OCI-LY7 (cell line): ENCODE data around the gene LMBRD2.
"Not testable (repeated sequence)": the region's sequence is repeated elsewhere in the genome, so short reads cannot be mapped to it uniquely, and the experiment has no call there.

Experiments used
- CTCF ChIP-seq: fragments of 200-600 bp; sonication (generic); conservative IDR thresholded peaks from 2 replicates; pipeline ENCODE4 v1.5.1; 2014; ENCODE audit warnings: mild to moderate bottlenecking, antibody characterized with exemption, low read length, moderate library complexity, mixed read lengths
- EZH2phosphoT487 ChIP-seq: fragments of 200-600 bp; sonication (generic); IDR thresholded peaks from 2 replicates; pipeline ENCODE4 v1.6.1; 2018; ENCODE audit warnings: low read depth, borderline replicate concordance, mild to moderate bottlenecking, mixed run types, antibody characterized with exemption, low read length, moderate library complexity, mixed read lengths

GRCh38 chr5:36198783-36199182 lies 47.1 kb upstream of the LMBRD2 start:
- TF ChIP-seq CTCF, EZH2phosphoT487: not testable (repeated sequence)
